Measurements from ENCODE around the gene UBXN7.

DNA sequence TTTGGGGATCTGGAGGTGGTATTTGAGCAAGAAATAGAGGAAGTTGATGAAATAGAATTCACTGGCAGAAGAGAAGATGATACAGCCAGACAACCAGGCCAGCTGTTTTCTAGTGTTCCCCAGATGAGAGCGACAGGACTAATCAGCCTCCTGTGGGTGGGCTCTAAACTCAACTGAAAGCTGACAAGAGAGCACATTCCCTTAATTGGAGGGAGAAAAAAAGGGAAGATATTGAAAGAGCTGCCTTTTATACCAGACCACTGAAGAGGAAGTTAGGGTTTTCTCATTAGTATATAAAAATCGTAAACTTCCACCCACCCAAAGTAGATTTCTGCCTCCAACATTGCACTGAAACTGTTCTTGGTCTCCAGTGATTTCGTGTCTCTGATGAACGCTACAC, 87.6 kb downstream of the UBXN7 start:
- TF ChIP-seq, protein P1, sequence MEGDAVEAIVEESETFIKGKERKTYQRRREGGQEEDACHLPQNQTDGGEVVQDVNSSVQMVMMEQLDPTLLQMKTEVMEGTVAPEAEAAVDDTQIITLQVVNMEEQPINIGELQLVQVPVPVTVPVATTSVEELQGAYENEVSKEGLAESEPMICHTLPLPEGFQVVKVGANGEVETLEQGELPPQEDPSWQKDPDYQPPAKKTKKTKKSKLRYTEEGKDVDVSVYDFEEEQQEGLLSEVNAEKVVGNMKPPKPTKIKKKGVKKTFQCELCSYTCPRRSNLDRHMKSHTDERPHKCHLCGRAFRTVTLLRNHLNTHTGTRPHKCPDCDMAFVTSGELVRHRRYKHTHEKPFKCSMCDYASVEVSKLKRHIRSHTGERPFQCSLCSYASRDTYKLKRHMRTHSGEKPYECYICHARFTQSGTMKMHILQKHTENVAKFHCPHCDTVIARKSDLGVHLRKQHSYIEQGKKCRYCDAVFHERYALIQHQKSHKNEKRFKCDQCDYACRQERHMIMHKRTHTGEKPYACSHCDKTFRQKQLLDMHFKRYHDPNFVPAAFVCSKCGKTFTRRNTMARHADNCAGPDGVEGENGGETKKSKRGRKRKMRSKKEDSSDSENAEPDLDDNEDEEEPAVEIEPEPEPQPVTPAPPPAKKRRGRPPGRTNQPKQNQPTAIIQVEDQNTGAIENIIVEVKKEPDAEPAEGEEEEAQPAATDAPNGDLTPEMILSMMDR (conservative IDR thresholded peaks at IDR 0.05 in 1 of 2, IDR thresholded peaks at IDR 0.05 in 1 of 2; ENCODE audit: low read depth in 1 of 2, low read length in 2 of 2): no peak
- TF ChIP-seq EZH2 (IDR thresholded peaks at IDR 0.05; ENCODE audit: low read length, missing control alignments): no peak
